Gastrocnemius medialis (tissue), 4 donors: ENCODE measurements around the gene MRPL49. TPM values are rescaled to one million over a fixed set of nuclear protein-coding genes. Genes with fewer than 3 reads are reported as not detected.

Experiments used
- ATAC-seq, 2 donors: fragments of 150-250 bp; one replicate each; pipeline ENCODE4 v1.9.1; 2016
- DNase-seq, 2 donors: peaks; one replicate each; pipeline ENCODE4 v3.0.0-alpha.2; 2019
- H3K27ac ChIP-seq, 4 donors: fragments of 200-600 bp; sonication (generic); 1 replicate in 1 of 4; 2 replicates in 3 of 4; pipeline ENCODE4 v1.5.1; 2016 to 2018; ENCODE audit warnings: mild to moderate bottlenecking in 2 of 4, moderate library complexity in 1 of 4
- H3K27me3 ChIP-seq, 3 donors: fragments of 200-600 bp; sonication (generic) in 2 of 3; 1 replicate in 1 of 3; 2 replicates in 2 of 3; pipeline versions ENCODE4 v1.5.1 to v1.6.0; 2016 to 2019; ENCODE audit warnings: mild to moderate bottlenecking in 1 of 3, moderate library complexity in 1 of 3
- H3K36me3 ChIP-seq, 2 donors: fragments of 200-600 bp; sonication (generic) in 1 of 2; one replicate each; pipeline ENCODE4 v1.5.1; 2017 to 2018
- H3K4me1 ChIP-seq, 2 donors: fragments of 200-600 bp; sonication (generic) in 1 of 2; one replicate each; pipeline ENCODE4 v1.5.1; 2016 to 2017; ENCODE audit warnings: mild to moderate bottlenecking in 2 of 2
- H3K4me3 ChIP-seq, 4 donors: fragments of 200-600 bp; sonication (generic) in 3 of 4; 1 replicate in 1 of 4; 2 replicates in 3 of 4; pipeline ENCODE4 v1.5.1; 2016 to 2019; ENCODE audit warnings: mild to moderate bottlenecking in 2 of 4
- H3K9me3 ChIP-seq, 3 donors: fragments of 200-600 bp; sonication (generic) in 2 of 3; 1 replicate in 1 of 3; 2 replicates in 2 of 3; pipeline ENCODE4 v1.5.1; 2016 to 2019
- POLR2A ChIP-seq, 2 donors: fragments of 450-650 bp; IDR thresholded peaks; one replicate each; pipeline ENCODE4 v1.6.1; 2017; ENCODE audit warnings: antibody characterized with exemption in 2 of 2, mild to moderate bottlenecking in 2 of 2, moderate library complexity in 2 of 2
- in situ Hi-C, 4 donors: fragments of 200-750 bp; cut with MboI; loops; one replicate each; pipeline versions ENCODE4 v1.15.0 to v1.8.0; 2017; ENCODE audit warnings: low sequenced_read_pairs in 4 of 4
- intact Hi-C: fragments of 100-400 bp; cut with DNase I; formaldehyde crosslinking; loops from one replicate; pipeline ENCODE4 v1.15.1; 2023; ENCODE audit warnings: low total_unique reads
- total RNA-seq, 4 donors: library from RNA; depleted of rRNA; stranded (reverse); fragments of >200 nt; gene quantifications; one replicate each; pipeline versions ENCODE4 v1.1.0 to v1.2.3, GENCODE V29; 2016
- TF ChIP-seq, protein P1 (sequence below), 5 experiments: fragments of 450-650 bp in 3 of 5; fragments of 200-600 bp in 2 of 5; sonication (generic) in 2 of 5; IDR thresholded peaks in 4 of 5; conservative IDR thresholded peaks in 1 of 5; 1 replicate in 4 of 5; 2 replicates in 1 of 5; pipeline ENCODE4 v1.5.1; 2016 to 2019; ENCODE audit warnings: antibody characterized with exemption in 5 of 5, mild to moderate bottlenecking in 3 of 5, moderate library complexity in 3 of 5

The MRPL49 gene
- total RNA-seq, 4 donors from 2014 or later, result 54.9 to 76.5 (median 63.6) TPM

DNA sequence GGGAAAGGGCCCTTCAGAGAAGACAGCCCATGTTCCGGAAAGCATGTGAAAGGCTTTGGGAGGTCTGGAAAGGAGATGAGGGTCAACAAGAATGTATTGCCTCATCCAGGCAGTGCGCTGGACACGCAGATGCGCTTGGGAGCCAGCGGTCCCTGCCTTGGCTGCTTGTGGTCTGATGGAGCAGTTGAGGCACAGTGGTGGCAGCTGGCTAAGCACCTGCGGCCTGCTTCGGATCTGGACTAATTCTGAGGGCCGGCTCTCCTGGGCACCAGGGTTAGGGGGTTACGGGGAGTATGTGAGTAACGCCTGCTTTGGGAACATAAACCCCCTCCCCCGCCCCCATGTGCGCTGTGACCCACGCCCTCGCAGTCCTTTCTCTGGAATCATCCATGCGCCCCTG, 15.0 kb upstream of the MRPL49 start:
- in situ Hi-C loops, result no loop called here
- DNase-seq, result no peak
- intact Hi-C loops, result no loop called here
- Histone ChIP-seq H3K27me3 (no peaks in the 10 kb centered on the region), H3K4me3 (no peak overlapping the region), H3K36me3 (peaks cover 0 to 13% of the 10 kb centered on the region in 2 donors), H3K4me1 (peaks cover 40 to 43% of the 10 kb centered on the region in 2 donors), H3K9me3 (no peaks in the 10 kb centered on the region), H3K27ac (no peak overlapping the region)
- ATAC-seq, result no peak
- TF ChIP-seq POLR2A (IDR thresholded peaks at IDR 0.05), result no peak

DNA sequence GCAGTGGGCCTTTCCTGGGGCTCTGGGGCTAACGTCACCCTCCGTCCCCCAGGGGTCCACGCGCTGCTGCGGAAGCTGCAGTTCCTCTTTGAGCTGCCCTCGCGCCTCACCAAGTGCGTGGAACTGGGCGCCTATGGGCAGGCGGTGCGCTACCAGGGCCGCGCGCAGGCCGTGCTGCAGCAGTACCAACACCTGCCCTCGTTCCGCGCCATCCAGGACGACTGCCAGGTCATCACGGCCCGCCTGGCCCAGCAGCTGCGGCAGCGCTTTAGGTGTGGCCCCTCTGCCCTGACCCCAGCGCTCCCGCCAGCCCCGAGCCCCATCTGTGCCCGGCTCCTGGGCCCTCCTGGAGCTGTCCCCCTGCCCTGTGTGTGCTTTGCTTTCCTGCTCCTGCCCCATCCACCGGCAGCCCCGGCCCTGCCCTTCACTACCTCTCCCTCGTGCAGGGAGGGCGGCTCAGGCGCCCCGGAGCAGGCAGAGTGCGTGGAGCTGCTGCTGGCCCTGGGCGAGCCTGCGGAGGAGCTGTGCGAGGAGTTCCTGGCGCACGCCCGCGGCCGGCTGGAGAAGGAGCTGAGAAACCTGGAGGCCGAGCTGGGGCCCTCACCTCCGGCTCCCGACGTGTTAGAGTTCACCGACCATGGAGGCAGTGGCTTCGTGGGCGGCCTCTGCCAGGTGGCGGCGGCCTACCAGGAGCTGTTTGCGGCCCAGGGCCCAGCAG, 14.2 kb upstream of the MRPL49 start:
- ATAC-seq (no peak), DNase-seq (no peak)
- in situ Hi-C loops, result no loop called here
- Histone ChIP-seq H3K9me3 (no peaks in the 10 kb centered on the region), H3K4me1 (peaks cover 37 to 42% of the 10 kb centered on the region in 2 donors), H3K27ac (no peak overlapping the region), H3K36me3 (peaks cover 0 to 13% of the 10 kb centered on the region in 2 donors), H3K4me3 (no peak overlapping the region), H3K27me3 (no peaks in the 10 kb centered on the region)
- intact Hi-C loops, result no loop called here
- TF ChIP-seq, protein P1, sequence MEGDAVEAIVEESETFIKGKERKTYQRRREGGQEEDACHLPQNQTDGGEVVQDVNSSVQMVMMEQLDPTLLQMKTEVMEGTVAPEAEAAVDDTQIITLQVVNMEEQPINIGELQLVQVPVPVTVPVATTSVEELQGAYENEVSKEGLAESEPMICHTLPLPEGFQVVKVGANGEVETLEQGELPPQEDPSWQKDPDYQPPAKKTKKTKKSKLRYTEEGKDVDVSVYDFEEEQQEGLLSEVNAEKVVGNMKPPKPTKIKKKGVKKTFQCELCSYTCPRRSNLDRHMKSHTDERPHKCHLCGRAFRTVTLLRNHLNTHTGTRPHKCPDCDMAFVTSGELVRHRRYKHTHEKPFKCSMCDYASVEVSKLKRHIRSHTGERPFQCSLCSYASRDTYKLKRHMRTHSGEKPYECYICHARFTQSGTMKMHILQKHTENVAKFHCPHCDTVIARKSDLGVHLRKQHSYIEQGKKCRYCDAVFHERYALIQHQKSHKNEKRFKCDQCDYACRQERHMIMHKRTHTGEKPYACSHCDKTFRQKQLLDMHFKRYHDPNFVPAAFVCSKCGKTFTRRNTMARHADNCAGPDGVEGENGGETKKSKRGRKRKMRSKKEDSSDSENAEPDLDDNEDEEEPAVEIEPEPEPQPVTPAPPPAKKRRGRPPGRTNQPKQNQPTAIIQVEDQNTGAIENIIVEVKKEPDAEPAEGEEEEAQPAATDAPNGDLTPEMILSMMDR (IDR thresholded peaks at IDR 0.05 in 4 of 5, conservative IDR thresholded peaks at IDR 0.05 in 1 of 5), result no peak
- no peak for TF ChIP-seq POLR2A (IDR thresholded peaks at IDR 0.05)

- ATAC-seq (no peak), DNase-seq (no peak)
- in situ Hi-C loops (no loop called here), intact Hi-C loops (no loop called here)
- Histone ChIP-seq H3K4me1 (peaks cover 36 to 42% of the 10 kb centered on the region in 2 donors), H3K27me3 (no peaks in the 10 kb centered on the region), H3K36me3 (peaks cover 0 to 13% of the 10 kb centered on the region in 2 donors), H3K9me3 (no peaks in the 10 kb centered on the region), H3K27ac (no peak overlapping the region), H3K4me3 (no peak overlapping the region)
- TF ChIP-seq, protein P1 (IDR thresholded peaks at IDR 0.05 in 4 of 5, conservative IDR thresholded peaks at IDR 0.05 in 1 of 5), result no peak
- no peak for TF ChIP-seq POLR2A (IDR thresholded peaks at IDR 0.05)
Measured at GRCh38 chr11:65108469-65109123, 13.5 kb upstream of the MRPL49 start.

- no peak for TF ChIP-seq POLR2A (IDR thresholded peaks at IDR 0.05)
- TF ChIP-seq, protein P1 (IDR thresholded peaks at IDR 0.05 in 4 of 5, conservative IDR thresholded peaks at IDR 0.05 in 1 of 5), result no peak
- Histone ChIP-seq H3K36me3 (peaks cover 0 to 13% of the 10 kb centered on the region in 2 donors), H3K27ac (no peak overlapping the region), H3K9me3 (no peaks in the 10 kb centered on the region), H3K27me3 (no peaks in the 10 kb centered on the region), H3K4me1 (peaks cover 29 to 39% of the 10 kb centered on the region in 2 donors), H3K4me3 (no peak overlapping the region)
- in situ Hi-C loops, result loop anchor here in 3 of 4 donors (5.0 kb wide), 1 partner anchor 73 kb away; the partner anchor contains the start of gene CAPN1 (in 3 of the 3)
- ATAC-seq, result no peak
- no peak for DNase-seq
- intact Hi-C loops, result loop anchor here (1.0 to 10.0 kb wide), 2 partner anchors 72 to 255 kb away; partner anchors contain the start of gene CAPN1
Measured at GRCh38 chr11:65109231-65110198, 12.6 kb upstream of the MRPL49 start.
